Hippocampal formation (tissue), 2 donors: ENCODE data around the gene DDX46.
"Not testable (repeated sequence)": the region's sequence is repeated elsewhere in the genome, so short reads cannot be mapped to it uniquely, and the experiment has no call there.

ENCODE experiments used
- DNase-seq, 2 donors: peaks; one replicate each; lab custom pipeline; 2025; lab: John Stamatoyannopoulos, UW

DDX46 gene

DNA sequence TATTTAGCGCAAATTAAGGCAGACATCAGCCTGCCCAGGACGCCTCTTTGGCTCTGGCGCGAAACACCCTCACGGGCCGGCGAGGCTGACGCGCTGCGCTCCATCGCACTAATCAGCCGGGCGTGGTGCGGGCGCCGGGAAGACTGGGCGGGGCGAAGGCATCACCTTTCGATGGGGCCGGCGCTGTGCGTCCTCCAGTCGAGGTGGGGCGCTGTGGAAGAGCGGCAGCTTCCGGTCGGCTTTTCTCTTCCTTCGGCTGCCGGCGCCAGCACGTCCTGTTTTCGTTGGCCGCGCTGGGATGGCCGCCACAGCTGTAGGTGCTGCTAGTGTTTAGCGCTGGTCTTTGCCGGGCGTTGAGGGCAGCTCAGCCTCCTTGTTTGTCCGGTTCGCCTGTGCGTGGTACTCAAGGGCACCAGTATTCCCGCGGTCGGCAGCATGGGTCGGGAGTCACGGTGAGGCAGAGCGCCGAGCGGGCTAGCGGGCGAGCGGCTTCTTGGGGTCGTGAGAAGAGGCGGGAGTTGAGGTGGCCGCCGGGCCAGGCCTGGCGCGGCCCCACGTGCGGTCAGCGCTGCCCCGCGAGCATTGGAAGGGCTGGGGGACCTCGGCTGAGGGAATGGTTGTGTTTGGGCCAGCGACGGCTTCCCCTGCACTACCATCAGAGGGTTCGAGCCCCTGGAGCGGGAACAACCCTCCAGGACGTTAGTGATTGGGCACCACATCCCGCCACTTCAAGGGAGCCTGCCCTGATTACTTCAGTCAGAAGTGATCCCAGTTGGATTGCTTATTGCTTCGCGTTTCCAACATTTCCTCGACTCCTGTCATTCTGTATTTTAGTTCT is at the start of gene DDX46:
Gene DDX46, plus strand, starts transcription at position 276 of the 838 bp plus-strand sequence. Its CDS starts 160 bp downstream, at position 436.
- DNase-seq = peak; percentile 85 to 86

- DNase-seq = no peak
Measured at GRCh38 chr5:134714120-134714519, 44.5 kb upstream of the DDX46 start.

- DNase-seq = no peak
Measured at GRCh38 chr5:134714541-134714940, 44.0 kb upstream of the DDX46 start.

DNA sequence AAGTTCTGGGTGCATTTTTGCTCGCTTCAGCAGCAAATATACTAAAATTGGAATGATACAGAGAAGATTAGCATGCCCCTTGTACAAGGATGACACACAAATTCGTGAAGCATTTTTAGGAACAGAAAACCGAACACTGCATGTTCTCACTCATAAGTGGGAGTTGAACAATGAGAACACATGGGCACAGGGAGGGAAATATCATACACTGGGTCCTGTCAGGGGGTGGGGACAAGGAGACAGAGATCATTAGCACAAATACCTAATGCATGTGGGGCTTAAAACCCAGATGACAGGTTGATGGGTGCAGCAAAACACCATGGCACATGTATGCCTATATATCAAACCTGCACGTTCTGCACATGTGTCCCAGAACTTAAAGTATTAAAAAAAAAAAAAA is 43.1 kb upstream of the DDX46 start:
- DNase-seq = not testable (repeated sequence)

GRCh38 chr5:134724872-134725271 is 33.7 kb upstream of the DDX46 start:
- DNase-seq = no peak

GRCh38 chr5:134732819-134733218 is 25.8 kb upstream of the DDX46 start:
- no peak for DNase-seq

DNA sequence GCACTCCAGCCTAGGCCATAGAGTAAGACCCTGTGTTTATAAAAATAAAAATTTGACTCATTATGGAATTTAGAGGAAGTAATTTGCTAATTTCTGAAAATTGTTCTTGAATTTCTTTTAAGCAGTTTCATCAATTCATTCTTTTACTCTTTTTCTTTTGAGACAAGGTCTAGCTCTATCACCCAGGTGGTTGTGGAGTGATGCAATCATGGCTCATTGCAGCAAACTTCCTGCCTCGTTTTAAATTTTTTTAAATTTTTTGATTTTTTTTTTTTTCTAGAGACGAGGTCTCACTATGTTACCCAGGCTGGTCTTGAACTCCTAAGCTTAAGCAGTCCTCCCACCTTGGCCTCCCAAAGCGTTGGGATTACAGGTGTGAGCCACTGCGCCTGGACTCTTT is 23.3 kb upstream of the DDX46 start:
- no peak for DNase-seq

GRCh38 chr5:134736173-134736812 is 22.3 kb upstream of the DDX46 start:
- no peak for DNase-seq

- peak; percentile 94 to 97 for DNase-seq
Measured at GRCh38 chr5:134738133-134738962, 20.2 kb upstream of the DDX46 start, which contains the start of gene CAMLG. Gene CAMLG, plus strand, starts transcription at chr5:134738548. Its CDS starts 73 bp downstream, at chr5:134738621.

DNA sequence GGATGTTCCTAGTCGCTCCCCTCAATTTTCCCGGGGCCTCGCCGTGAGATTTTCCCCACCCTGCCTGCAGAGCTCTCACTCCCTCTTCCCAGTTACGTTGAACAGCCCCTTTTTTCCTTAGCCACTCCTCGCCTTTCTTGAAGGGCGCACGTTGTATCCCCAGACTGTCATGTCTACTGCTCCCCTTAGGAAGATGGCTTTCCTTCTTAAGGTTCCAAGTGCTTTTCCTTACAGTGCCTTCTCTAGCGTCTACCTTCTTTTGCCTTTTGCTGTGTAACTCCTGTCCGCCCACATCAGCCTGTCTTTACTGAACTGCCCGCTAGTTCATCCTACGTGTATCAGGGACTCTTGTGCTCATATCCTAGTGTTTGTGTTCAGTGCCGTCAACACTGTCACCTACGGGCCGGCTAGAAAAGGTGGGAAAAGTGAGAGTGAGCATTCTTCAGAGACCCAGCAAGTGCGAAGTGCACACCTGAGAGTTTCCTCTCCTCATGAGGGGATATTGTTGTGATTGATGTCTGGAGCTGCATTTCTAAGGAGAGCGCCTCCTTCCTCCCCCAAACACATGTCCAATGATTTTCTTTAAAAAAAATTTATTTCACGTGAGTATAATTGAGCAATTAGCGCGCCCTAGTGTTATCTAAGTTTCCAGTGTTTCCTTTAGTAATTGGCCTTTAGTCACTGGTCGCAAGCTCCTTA is 19.5 kb upstream of the DDX46 start:
- no peak for DNase-seq

DNA sequence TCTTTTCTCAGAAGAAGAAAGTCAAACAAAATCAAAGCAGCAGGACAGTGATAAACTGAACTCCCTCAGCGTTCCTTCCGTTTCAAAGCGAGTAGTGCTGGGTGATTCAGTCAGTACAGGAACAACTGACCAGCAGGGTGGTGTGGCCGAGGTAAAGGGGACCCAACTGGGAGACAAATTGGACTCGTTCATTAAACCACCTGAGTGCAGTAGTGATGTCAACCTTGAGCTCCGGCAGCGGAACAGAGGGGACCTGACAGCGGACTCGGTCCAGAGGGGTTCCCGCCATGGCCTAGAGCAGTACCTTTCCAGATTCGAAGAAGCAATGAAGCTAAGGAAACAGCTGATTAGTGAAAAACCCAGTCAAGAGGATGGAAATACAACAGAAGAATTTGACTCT is 17.5 kb upstream of the DDX46 start:
- DNase-seq = no peak

DNA sequence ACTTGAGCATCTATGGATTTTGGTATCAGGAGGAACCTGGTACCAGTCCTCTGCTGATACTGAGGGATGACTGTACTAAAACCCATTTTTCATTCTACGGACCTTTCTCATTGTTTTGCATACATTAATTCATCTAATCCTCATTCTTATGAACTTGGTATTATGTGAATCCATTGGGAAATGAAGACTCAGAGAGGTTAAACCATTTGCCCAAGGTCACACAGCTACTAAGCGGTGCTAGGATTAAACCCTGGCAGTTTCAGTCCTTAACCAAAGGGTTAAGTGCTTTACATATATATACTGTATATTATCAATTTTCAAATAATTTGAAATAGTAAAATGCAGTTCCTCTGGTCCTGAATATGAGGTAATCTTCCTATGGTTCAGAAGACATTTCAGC is 16.4 kb upstream of the DDX46 start:
- DNase-seq = no peak

- no peak for DNase-seq
Measured at GRCh38 chr5:134749415-134749814, 9.2 kb upstream of the DDX46 start.

DNA sequence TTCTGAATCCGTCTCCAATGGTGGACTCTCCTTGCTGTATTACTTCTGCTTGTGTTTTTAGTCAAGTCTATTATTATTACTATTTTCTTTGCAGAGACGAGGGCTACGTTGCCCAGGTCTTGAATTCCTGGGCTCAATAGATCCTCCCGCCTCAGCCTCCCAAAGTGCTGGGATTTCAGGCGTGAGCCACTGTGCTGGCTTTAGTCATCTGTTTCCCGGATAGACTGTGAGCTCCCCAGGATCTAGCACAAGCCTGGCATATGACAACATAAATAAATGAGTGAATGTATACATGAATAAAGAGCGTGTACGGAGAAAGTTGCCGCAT is 439 bp upstream of the DDX46 start:
- no peak for DNase-seq

GRCh38 chr5:134767528-134768291 is 9.1 kb downstream of the DDX46 start:
- not testable (repeated sequence) for DNase-seq

DNA sequence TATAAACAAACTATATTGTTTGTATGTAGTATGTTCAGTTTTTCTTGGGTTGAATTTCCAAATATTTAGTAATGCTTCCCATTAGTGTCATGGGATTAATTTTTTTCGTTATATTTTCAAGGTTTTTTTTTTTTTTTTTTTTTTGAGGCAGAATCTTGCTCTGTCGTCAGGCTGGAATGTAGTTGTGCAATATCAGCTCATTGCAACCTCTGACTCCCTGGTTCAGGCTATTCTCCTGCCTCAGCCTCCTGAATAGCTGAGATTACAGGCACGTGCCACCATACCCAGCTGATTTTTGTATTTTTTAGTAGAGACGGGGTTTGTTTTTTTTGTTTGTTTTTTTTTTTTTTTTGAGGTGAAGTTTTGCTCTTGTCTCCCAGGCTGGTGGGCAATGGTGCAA is 10.6 kb downstream of the DDX46 start:
- DNase-seq = no peak

- no peak for DNase-seq
Measured at GRCh38 chr5:134772461-134773125, 14.0 kb downstream of the DDX46 start.

DNA sequence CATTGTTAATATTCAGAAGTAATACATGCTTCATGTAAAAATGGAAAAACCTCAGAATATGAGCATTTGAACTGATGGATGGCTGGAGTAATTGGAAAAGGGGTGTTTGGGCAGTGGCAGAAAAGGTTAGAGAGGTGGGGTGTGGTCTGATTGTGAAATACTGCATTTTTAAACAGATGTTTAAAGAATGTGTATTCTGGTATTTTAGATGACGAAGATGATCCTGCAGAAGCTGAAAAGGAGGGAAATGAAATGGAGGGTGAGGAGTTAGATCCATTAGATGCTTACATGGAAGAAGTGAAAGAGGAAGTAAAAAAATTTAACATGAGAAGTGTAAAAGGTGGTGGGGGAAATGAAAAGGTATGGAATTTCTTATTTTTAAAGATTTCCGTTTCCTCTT is 18.8 kb downstream of the DDX46 start:
- DNase-seq = no peak

DNA sequence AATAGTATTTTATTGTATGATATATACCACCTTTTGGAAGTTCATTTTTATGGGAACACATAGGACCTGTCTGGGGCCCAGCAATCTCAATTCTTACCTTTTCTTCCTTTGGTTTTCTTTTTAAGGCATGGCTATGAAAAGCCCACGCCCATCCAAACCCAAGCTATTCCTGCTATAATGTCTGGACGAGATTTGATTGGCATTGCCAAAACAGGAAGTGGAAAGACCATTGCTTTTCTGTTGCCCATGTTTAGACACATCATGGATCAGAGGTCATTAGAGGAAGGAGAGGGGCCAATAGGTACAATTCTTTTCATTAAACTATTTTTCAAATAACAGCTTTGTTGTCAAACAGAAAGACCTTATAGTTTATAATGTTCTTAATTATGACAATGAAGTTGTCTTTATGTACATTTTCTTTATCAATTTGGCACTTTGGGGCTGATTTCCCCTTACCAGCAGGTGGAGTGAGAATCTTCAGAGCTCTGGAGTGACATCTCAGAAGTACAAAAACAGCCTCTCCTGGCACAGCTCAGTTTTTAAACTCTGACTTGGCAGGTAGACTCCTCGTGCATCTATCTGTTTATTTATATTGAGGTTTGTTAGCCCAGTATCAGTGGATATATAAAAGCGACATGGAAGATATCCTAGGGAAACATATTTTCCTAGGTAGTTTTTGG is 25.8 kb downstream of the DDX46 start:
- DNase-seq = no peak
